ENCODE data around the gene PEX5. TPM values are rescaled to one million over a fixed set of nuclear protein-coding genes. Genes with fewer than 3 reads are reported as not detected.
A peak's percentile ranks its signal among the peaks of the same experiment; 100 is the strongest.
"Not testable (repeated sequence)": the region's sequence is repeated elsewhere in the genome, so short reads cannot be mapped to it uniquely, and the experiment has no call there.

PEX5 gene
- total and polyA plus RNA-seq, 2 donors: 31.6 to 40.8 TPM

DNA sequence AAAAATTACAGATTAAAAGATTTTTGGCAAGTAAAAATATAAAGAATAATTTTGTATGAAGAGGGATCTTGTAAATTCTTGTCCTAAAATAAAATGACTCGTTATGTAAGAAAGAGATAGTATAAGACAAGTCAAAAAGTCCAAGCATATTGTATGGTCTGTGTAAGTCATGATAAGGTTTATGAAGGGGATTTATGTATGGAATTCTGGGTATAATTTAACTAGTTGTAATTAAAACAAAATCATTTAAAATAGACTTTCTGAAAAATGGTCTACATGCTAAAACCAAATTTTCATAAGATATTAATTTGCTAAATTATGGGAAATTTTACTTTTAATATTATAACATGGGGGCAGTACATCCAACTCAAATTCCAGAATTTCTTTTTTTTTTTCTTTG is 17.6 kb upstream of the PEX5 start:
- Histone ChIP-seq H3K36me3 (ENCODE audit: control insufficient read depth in 2 of 2, insufficient read depth in 2 of 2, low read length in 1 of 2) (no peaks in the 10 kb centered on the region), H3K9me3 (ENCODE audit: control insufficient read depth in 2 of 2, insufficient read depth in 1 of 2, low read length in 1 of 2) (peaks cover 1 to 20% of the 10 kb centered on the region in 2 donors), H3K4me3 (ENCODE audit: low read length in 2 of 2) (no peak overlapping the region), H3K27ac (ENCODE audit: low read depth in 1 of 2, low read length in 1 of 2) (no peak overlapping the region), H3K4me1 (ENCODE audit: control insufficient read depth in 2 of 2, insufficient read depth in 2 of 2, low read length in 2 of 2) (no peaks in the 10 kb centered on the region), H3K27me3 (ENCODE audit: control insufficient read depth in 2 of 2, insufficient read depth in 1 of 2, low read length in 1 of 2) (no peaks in the 10 kb centered on the region)
- 83% methylated on average over 1 of the region's 1 CpG for WGBS
- no peak for DNase-seq (ENCODE audit: low read depth in 6 of 9, low spot score in 9 of 9)

DNA sequence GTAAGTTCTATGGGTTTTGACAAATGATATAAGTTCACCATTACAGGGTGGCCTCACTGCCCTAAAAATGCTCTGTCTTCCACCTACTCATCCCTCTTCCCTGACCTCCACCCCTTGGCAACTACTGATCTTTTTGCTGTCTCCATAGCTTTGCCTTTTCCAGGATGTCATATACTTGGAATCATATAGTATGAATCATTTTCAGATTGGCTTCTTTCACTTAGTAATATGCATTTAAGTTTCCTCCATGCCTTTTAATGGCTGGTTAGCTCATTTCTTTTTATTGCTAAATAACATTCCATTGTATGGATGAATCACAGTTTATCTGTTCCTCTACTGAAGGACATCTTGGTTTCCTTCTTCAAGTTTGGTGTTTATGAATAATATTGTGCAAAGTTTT is 14.0 kb upstream of the PEX5 start:
- Histone ChIP-seq H3K27me3 (ENCODE audit: control insufficient read depth in 2 of 2, insufficient read depth in 1 of 2, low read length in 1 of 2) (no peaks in the 10 kb centered on the region), H3K27ac (ENCODE audit: low read depth in 1 of 2, low read length in 1 of 2) (no peak overlapping the region), H3K4me3 (ENCODE audit: low read length in 2 of 2) (no peak overlapping the region), H3K36me3 (ENCODE audit: control insufficient read depth in 2 of 2, insufficient read depth in 2 of 2, low read length in 1 of 2) (no peaks in the 10 kb centered on the region), H3K4me1 (ENCODE audit: control insufficient read depth in 2 of 2, insufficient read depth in 2 of 2, low read length in 2 of 2) (no peaks in the 10 kb centered on the region), H3K9me3 (ENCODE audit: control insufficient read depth in 2 of 2, insufficient read depth in 1 of 2, low read length in 1 of 2) (peaks cover 1 to 9% of the 10 kb centered on the region in 2 donors)
- no peak for DNase-seq (ENCODE audit: low read depth in 6 of 9, low spot score in 9 of 9)

DNA sequence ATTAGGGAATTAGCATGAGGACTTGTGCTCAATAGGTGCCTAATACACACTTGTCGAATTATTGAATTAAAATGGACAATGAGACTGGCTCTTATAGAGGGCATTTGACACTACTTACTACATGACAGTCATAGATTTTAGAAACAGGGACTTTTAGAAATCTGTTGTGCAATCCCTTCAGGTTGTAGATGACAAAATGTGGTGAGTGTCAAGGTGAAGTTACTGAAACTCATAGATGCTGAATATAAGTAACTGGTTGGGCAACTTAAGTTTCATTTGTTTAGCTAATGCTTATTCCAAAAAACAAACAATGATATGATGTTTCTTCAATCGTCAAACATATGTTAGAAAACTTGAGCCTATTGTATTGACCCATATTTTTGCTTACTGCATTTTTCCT is 12.9 kb upstream of the PEX5 start:
- Histone ChIP-seq H3K36me3 (ENCODE audit: control insufficient read depth in 2 of 2, insufficient read depth in 2 of 2, low read length in 1 of 2) (no peaks in the 10 kb centered on the region), H3K27ac (ENCODE audit: low read depth in 1 of 2, low read length in 1 of 2) (no peak overlapping the region), H3K9me3 (ENCODE audit: control insufficient read depth in 2 of 2, insufficient read depth in 1 of 2, low read length in 1 of 2) (peaks cover 1 to 3% of the 10 kb centered on the region in 2 donors), H3K4me3 (ENCODE audit: low read length in 2 of 2) (no peak overlapping the region), H3K4me1 (ENCODE audit: control insufficient read depth in 2 of 2, insufficient read depth in 2 of 2, low read length in 2 of 2) (no peaks in the 10 kb centered on the region), H3K27me3 (ENCODE audit: control insufficient read depth in 2 of 2, insufficient read depth in 1 of 2, low read length in 1 of 2) (no peaks in the 10 kb centered on the region)
- no peak for DNase-seq (ENCODE audit: low read depth in 6 of 9, low spot score in 9 of 9)
- 90% methylated on average over 2 of the region's 2 CpGs for WGBS

DNA sequence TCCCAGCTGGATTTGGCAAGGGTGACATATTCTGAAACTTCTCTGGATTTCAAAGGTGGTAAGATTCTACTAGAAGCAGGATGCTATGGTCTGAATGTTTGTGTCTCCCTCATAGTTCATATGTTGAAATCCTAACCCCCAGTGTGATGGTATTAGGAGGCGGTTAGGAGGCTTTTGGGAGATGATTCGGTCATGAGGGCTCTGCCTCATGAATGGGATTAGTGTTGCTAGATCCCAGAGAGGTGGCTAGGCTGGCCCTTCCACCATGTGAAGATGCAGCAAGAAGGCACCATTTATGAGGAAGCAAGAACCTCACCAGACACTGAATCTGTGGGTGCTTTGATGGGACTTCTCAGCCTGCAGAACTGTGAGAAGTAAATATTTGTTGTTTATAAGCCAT is 11.0 kb upstream of the PEX5 start:
- H3K4me3 ChIP-seq (ENCODE audit: low read length in 2 of 2): no peak overlapping the region
- WGBS: 98% methylated on average over 2 of the region's 2 CpGs
- DNase-seq (ENCODE audit: low read depth in 6 of 9, low spot score in 9 of 9): no peak

DNA sequence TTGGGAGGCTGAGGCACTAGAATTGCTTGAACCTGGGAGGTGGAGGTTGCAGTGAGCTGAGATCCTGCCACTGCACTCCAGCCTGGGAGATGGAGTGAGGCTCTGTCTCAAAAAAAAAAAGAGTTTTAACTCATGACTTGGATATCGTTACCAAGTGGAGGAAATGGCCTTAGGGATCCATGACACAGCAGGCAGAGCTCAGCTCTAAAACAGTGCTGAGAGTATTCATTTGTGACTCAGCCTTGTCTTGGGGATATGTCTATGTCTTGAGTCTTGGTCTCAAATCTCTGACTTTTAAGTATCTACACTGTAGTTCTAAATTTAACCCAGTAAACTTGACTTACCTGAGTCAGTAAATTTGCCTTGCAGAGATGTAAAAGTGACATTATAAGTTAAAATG is 8.8 kb upstream of the PEX5 start:
- WGBS: 95% methylated on average over 1 of the region's 1 CpG
- DNase-seq (ENCODE audit: low read depth in 6 of 9, low spot score in 9 of 9): no peak
- Histone ChIP-seq H3K4me3 (ENCODE audit: low read length in 2 of 2) (no peak overlapping the region), H3K27me3 (ENCODE audit: control insufficient read depth in 2 of 2, insufficient read depth in 1 of 2, low read length in 1 of 2) (no peaks in the 10 kb centered on the region), H3K4me1 (ENCODE audit: control insufficient read depth in 2 of 2, insufficient read depth in 2 of 2, low read length in 2 of 2) (peaks cover 0 to under 1% of the 10 kb centered on the region in 2 donors), H3K27ac (ENCODE audit: low read depth in 1 of 2, low read length in 1 of 2) (no peak overlapping the region), H3K36me3 (ENCODE audit: control insufficient read depth in 2 of 2, insufficient read depth in 2 of 2, low read length in 1 of 2) (no peaks in the 10 kb centered on the region), H3K9me3 (ENCODE audit: control insufficient read depth in 2 of 2, insufficient read depth in 1 of 2, low read length in 1 of 2) (no peaks in the 10 kb centered on the region)

More for the DNA sequence above, 11.0 kb upstream of the PEX5 start:
- Histone ChIP-seq H3K36me3 (ENCODE audit: control insufficient read depth in 2 of 2, insufficient read depth in 2 of 2, low read length in 1 of 2) (no peaks in the 10 kb centered on the region), H3K4me1 (ENCODE audit: control insufficient read depth in 2 of 2, insufficient read depth in 2 of 2, low read length in 2 of 2) (no peaks in the 10 kb centered on the region), H3K27me3 (ENCODE audit: control insufficient read depth in 2 of 2, insufficient read depth in 1 of 2, low read length in 1 of 2) (no peaks in the 10 kb centered on the region), H3K9me3 (ENCODE audit: control insufficient read depth in 2 of 2, insufficient read depth in 1 of 2, low read length in 1 of 2) (no peaks in the 10 kb centered on the region), H3K27ac (ENCODE audit: low read depth in 1 of 2, low read length in 1 of 2) (no peak overlapping the region)

DNA sequence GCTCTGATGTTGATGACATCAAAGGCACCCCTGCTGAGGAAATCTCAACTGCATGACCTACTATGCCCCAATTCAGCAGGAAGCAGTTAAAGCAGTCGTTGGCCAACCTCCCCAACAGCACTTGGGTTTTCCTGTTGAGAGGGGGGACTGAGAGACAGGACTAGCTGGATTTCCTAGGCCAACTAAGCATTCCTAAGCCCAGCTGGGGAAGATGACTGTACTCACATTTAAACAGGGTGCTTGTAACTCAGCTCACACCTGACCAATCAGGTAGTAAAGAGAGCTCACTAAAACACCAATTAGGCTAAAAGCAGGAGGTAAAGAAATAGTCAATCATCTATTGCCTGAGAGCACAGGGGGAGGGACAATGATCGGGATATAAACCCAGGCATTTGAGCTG is 3.4 kb upstream of the PEX5 start:
- H3K4me3 ChIP-seq (ENCODE audit: low read length in 2 of 2); H3K36me3 ChIP-seq (ENCODE audit: control insufficient read depth in 2 of 2, insufficient read depth in 2 of 2, low read length in 1 of 2); H3K27ac ChIP-seq (ENCODE audit: low read depth in 1 of 2, low read length in 1 of 2); DNase-seq (ENCODE audit: low read depth in 6 of 9, low spot score in 9 of 9); H3K27me3 ChIP-seq (ENCODE audit: control insufficient read depth in 2 of 2, insufficient read depth in 1 of 2, low read length in 1 of 2); H3K9me3 ChIP-seq (ENCODE audit: control insufficient read depth in 2 of 2, insufficient read depth in 1 of 2, low read length in 1 of 2): not testable (repeated sequence)
- WGBS: 49% methylated on average over 2 of the region's 2 CpGs
- peaks cover 11 to 21% of the 10 kb centered on the region in 2 donors for H3K4me1 ChIP-seq (ENCODE audit: control insufficient read depth in 2 of 2, insufficient read depth in 2 of 2, low read length in 2 of 2)

DNA sequence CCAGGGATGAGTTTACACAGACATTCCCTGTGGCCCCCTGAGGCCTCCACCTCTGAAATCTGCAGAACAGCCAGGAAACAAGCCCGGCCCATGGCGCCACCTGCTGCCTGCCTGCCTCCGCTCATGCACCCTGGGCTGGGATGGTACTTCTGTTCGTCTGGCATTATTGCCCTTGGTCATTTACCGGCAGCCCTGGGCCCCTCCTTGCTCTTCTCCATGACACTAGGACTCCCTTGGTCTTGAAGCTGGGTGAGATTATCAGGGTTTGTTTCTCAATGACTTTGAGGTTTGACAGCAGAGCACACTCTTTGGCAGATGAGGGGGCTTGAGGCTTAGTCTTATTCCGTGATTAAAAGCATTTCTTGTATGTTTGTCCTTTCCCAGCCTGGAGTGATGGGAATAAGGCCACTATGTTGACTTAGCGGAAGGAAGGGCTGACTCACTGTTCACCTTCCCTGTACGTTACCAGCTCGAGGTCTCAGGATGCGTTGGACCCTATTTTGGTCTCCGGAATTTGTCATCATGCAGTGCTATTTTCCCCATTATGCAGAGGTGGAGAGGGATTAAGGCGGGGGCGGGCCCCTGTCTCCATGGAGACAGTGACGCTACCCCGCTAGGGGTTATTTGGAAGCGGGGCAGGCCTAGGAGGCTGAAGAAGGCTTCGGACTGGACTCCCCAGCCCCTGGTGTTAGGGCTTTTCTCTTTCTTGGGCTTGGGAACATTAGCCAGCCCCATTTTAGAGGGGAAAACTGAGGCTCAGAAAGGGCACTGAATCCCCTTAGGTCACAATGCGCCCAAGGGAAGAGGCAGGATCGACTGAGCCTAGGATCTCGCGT is 706 bp upstream of the PEX5 start:
- WGBS: 6% methylated on average over 21 of the region's 21 CpGs
- H3K4me1 ChIP-seq (ENCODE audit: control insufficient read depth in 2 of 2, insufficient read depth in 2 of 2, low read length in 2 of 2): peaks cover 23 to 36% of the 10 kb centered on the region in 2 donors
- H3K27ac ChIP-seq (ENCODE audit: low read depth in 1 of 2, low read length in 1 of 2): peak overlapping the region; percentile 87 to 95
- H3K36me3 ChIP-seq (ENCODE audit: control insufficient read depth in 2 of 2, insufficient read depth in 2 of 2, low read length in 1 of 2): peaks cover 0 to 27% of the 10 kb centered on the region in 2 donors
- H3K4me3 ChIP-seq (ENCODE audit: low read length in 2 of 2): peak overlapping the region; percentile 57 to 62
- H3K9me3 ChIP-seq (ENCODE audit: control insufficient read depth in 2 of 2, insufficient read depth in 1 of 2, low read length in 1 of 2): no peaks in the 10 kb centered on the region
- H3K27me3 ChIP-seq (ENCODE audit: control insufficient read depth in 2 of 2, insufficient read depth in 1 of 2, low read length in 1 of 2): no peaks in the 10 kb centered on the region
- DNase-seq (ENCODE audit: low read depth in 6 of 9, low spot score in 9 of 9): peak in 6 of 9 donors; percentile 34 to 76 (median 55)

DNA sequence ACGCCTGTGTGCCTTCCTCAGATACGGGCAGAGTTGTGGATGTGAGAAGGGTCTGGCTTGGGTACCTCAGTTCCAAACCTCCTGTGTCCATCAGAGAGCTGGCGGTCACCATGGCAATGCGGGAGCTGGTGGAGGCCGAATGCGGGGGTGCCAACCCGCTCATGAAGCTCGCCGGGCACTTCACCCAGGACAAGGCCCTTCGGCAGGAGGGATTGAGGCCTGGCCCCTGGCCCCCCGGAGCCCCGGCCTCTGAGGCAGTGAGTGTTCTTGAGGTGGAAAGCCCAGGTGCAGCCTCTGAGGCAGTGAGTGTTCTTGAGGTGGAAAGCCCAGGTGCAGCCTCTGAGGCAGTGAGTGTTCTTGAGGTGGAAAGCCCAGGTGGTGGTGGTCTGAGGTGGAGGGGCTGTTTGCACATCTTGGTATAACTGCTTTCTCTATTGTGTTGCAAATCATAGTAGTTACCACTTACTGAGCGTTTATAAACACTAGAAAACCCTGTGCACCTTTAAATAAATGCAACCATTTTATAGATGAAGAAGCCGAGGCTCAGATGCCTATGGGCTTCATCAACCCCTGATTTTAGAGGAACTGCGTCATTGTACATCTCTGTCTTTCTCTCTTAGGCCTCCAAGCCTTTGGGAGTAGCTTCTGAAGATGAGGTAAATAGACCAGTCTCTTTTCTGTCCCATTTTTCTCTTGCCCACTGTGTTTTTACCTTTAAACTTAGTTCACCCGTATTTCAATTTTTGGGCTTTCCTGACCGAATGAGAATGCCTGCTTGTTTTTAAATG is 976 bp downstream of the PEX5 start:
- Histone ChIP-seq H3K27ac (ENCODE audit: low read depth in 1 of 2, low read length in 1 of 2) (peak overlapping the region; percentile 85 to 87), H3K27me3 (ENCODE audit: control insufficient read depth in 2 of 2, insufficient read depth in 1 of 2, low read length in 1 of 2) (no peaks in the 10 kb centered on the region), H3K9me3 (ENCODE audit: control insufficient read depth in 2 of 2, insufficient read depth in 1 of 2, low read length in 1 of 2) (no peaks in the 10 kb centered on the region), H3K4me3 (ENCODE audit: low read length in 2 of 2) (peak overlapping the region; percentile 62 to 91), H3K4me1 (ENCODE audit: control insufficient read depth in 2 of 2, insufficient read depth in 2 of 2, low read length in 2 of 2) (peaks cover 23 to 38% of the 10 kb centered on the region in 2 donors), H3K36me3 (ENCODE audit: control insufficient read depth in 2 of 2, insufficient read depth in 2 of 2, low read length in 1 of 2) (peaks cover 5 to 38% of the 10 kb centered on the region in 2 donors)
- peak in 8 of 9 donors; percentile 37 to 81 (median 62) for DNase-seq (ENCODE audit: low read depth in 6 of 9, low spot score in 9 of 9)
- WGBS: 25% methylated on average over 17 of the region's 17 CpGs

DNA sequence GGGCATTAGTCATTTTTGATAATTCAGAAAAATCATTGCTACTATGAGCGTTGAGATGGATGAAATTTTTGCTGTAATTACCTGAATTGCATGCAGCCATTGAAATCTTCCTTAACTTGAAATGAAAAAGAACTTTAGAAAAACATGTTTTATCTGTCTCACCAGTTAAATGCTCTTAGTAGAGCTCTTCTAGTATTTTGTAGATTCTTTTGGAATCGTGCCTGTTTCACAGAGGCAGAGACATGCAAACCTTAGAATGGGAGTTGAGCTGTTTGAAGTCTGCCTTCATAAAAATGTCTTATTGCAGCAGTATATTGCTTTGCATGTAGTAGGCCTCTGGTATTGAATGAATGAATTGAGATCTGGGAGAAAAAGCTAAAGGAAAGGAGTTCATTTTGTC is 4.2 kb downstream of the PEX5 start:
- peak overlapping the region in 1 of 2 donors; percentile 10 for H3K27ac ChIP-seq (ENCODE audit: low read depth in 1 of 2, low read length in 1 of 2)
- DNase-seq (ENCODE audit: low read depth in 6 of 9, low spot score in 9 of 9): no peak
- 84% methylated on average over 2 of the region's 2 CpGs for WGBS
- peaks cover 9 to 54% of the 10 kb centered on the region in 2 donors for H3K36me3 ChIP-seq (ENCODE audit: control insufficient read depth in 2 of 2, insufficient read depth in 2 of 2, low read length in 1 of 2)
- no peaks in the 10 kb centered on the region for H3K9me3 ChIP-seq (ENCODE audit: control insufficient read depth in 2 of 2, insufficient read depth in 1 of 2, low read length in 1 of 2)
- H3K27me3 ChIP-seq (ENCODE audit: control insufficient read depth in 2 of 2, insufficient read depth in 1 of 2, low read length in 1 of 2): no peaks in the 10 kb centered on the region
- H3K4me3 ChIP-seq (ENCODE audit: low read length in 2 of 2): no peak overlapping the region
- peaks cover 21 to 27% of the 10 kb centered on the region in 2 donors for H3K4me1 ChIP-seq (ENCODE audit: control insufficient read depth in 2 of 2, insufficient read depth in 2 of 2, low read length in 2 of 2)
